ENCODE results near the gene CALHM4.

CALHM4 gene

GRCh38 chr6:116536216-116536621, 17.3 kb upstream of the CALHM4 start:
- Histone ChIP-seq H3K79me2 (ENCODE audit: insufficient read depth, low read length) (no peaks in the 10 kb centered on the region), H3K9ac (ENCODE audit: low read depth, low read length) (no peak overlapping the region), H3K27me3 (ENCODE audit: insufficient read depth, low read length, poor library complexity) (peaks cover 15% of the 10 kb centered on the region), H3K4me1 (ENCODE audit: insufficient read depth, low read length) (peaks cover 3% of the 10 kb centered on the region; the same call in 1 of the 2 replicates), H2AFZ (ENCODE audit: low read depth, low read length) (peak overlapping the region; percentile 50; the same call in 1 of the 2 replicates), H3K36me3 (ENCODE audit: insufficient read depth, low read length) (no peaks in the 10 kb centered on the region), H3K4me2 (ENCODE audit: insufficient read depth, low read length) (no peak overlapping the region), H4K20me1 (ENCODE audit: insufficient read depth, low read length) (no peaks in the 10 kb centered on the region), H3K4me3 (ENCODE audit: low read depth in 1 of 2, low read length in 2 of 2) (no peak overlapping the region), H3K9me3 (ENCODE audit: insufficient read depth, low read length, severe bottlenecking) (no peaks in the 10 kb centered on the region), H3K27ac (ENCODE audit: low read length) (no peak overlapping the region)
- DNase-seq, result peak; percentile 11
- TF ChIP-seq EZH2 (IDR thresholded peaks at IDR 0.05; ENCODE audit: borderline replicate concordance, low read depth, low read length, severe bottlenecking) (no peak), CTCF (IDR thresholded peaks at IDR 0.05; ENCODE audit: borderline replicate concordance, extremely low read depth, low read length, poor library complexity, severe bottlenecking) (peak; percentile 78)
- peak; percentile 72 for ATAC-seq (ENCODE audit: insufficient read depth, low read depth)

- no peaks in the 10 kb centered on the region for H4K20me1 ChIP-seq (ENCODE audit: insufficient read depth, low read length)
- no peak for DNase-seq
These were observed 11.1 kb upstream of the CALHM4 start for GRCh38 chr6:116542426-116542825.

GRCh38 chr6:116543149-116543548, 10.4 kb upstream of the CALHM4 start:
- no peak overlapping the region for H2AFZ ChIP-seq (ENCODE audit: low read depth, low read length)
- no peak overlapping the region for H3K4me2 ChIP-seq (ENCODE audit: insufficient read depth, low read length)
- H3K27me3 ChIP-seq (ENCODE audit: insufficient read depth, low read length, poor library complexity), result peaks cover 21% of the 10 kb centered on the region
- no peaks in the 10 kb centered on the region for H3K4me1 ChIP-seq (ENCODE audit: insufficient read depth, low read length)
- H3K79me2 ChIP-seq (ENCODE audit: insufficient read depth, low read length), result no peaks in the 10 kb centered on the region
- H3K36me3 ChIP-seq (ENCODE audit: insufficient read depth, low read length), result no peaks in the 10 kb centered on the region
- H4K20me1 ChIP-seq (ENCODE audit: insufficient read depth, low read length), result no peaks in the 10 kb centered on the region
- H3K9ac ChIP-seq (ENCODE audit: low read depth, low read length), result no peak overlapping the region
- H3K4me3 ChIP-seq (ENCODE audit: low read depth in 1 of 2, low read length in 2 of 2), result no peak overlapping the region
- H3K9me3 ChIP-seq (ENCODE audit: insufficient read depth, low read length, severe bottlenecking), result no peaks in the 10 kb centered on the region
- no peak for DNase-seq
- H3K27ac ChIP-seq (ENCODE audit: low read length), result no peak overlapping the region
- ATAC-seq (ENCODE audit: insufficient read depth, low read depth), result no peak
- TF ChIP-seq EZH2 (IDR thresholded peaks at IDR 0.05; ENCODE audit: borderline replicate concordance, low read depth, low read length, severe bottlenecking) (no peak), CTCF (IDR thresholded peaks at IDR 0.05; ENCODE audit: borderline replicate concordance, extremely low read depth, low read length, poor library complexity, severe bottlenecking) (no peak)

More at GRCh38 chr6:116542426-116542825, 11.1 kb upstream of the CALHM4 start:
- no peaks in the 10 kb centered on the region for H3K9me3 ChIP-seq (ENCODE audit: insufficient read depth, low read length, severe bottlenecking)
- H3K27me3 ChIP-seq (ENCODE audit: insufficient read depth, low read length, poor library complexity), result peaks cover 21% of the 10 kb centered on the region
- no peak overlapping the region for H3K4me2 ChIP-seq (ENCODE audit: insufficient read depth, low read length)
- H3K27ac ChIP-seq (ENCODE audit: low read length), result no peak overlapping the region
- no peak for ATAC-seq (ENCODE audit: insufficient read depth, low read depth)
- TF ChIP-seq CTCF (IDR thresholded peaks at IDR 0.05; ENCODE audit: borderline replicate concordance, extremely low read depth, low read length, poor library complexity, severe bottlenecking), result no peak
- no peak for TF ChIP-seq EZH2 (IDR thresholded peaks at IDR 0.05; ENCODE audit: borderline replicate concordance, low read depth, low read length, severe bottlenecking)
- H3K4me1 ChIP-seq (ENCODE audit: insufficient read depth, low read length), result no peaks in the 10 kb centered on the region
- H3K9ac ChIP-seq (ENCODE audit: low read depth, low read length), result no peak overlapping the region
- H3K79me2 ChIP-seq (ENCODE audit: insufficient read depth, low read length), result no peaks in the 10 kb centered on the region
- no peak overlapping the region for H2AFZ ChIP-seq (ENCODE audit: low read depth, low read length)
- no peak overlapping the region for H3K4me3 ChIP-seq (ENCODE audit: low read depth in 1 of 2, low read length in 2 of 2)
- H3K36me3 ChIP-seq (ENCODE audit: insufficient read depth, low read length), result no peaks in the 10 kb centered on the region

- H3K4me2 ChIP-seq (ENCODE audit: insufficient read depth, low read length), result no peak within 1 kb of the TSS
- H3K27me3 ChIP-seq (ENCODE audit: insufficient read depth, low read length, poor library complexity), result peaks cover 14% of the 10 kb centered on the region
- no peak within 1 kb of the TSS for H3K4me3 ChIP-seq (ENCODE audit: low read depth in 1 of 2, low read length in 2 of 2)
- H3K4me1 ChIP-seq (ENCODE audit: insufficient read depth, low read length), result no peaks in the 10 kb centered on the region
- H3K79me2 ChIP-seq (ENCODE audit: insufficient read depth, low read length), result no peaks in the 10 kb centered on the region
- ATAC-seq (ENCODE audit: insufficient read depth, low read depth) (no peak), DNase-seq (no peak)
- no peaks in the 10 kb centered on the region for H3K36me3 ChIP-seq (ENCODE audit: insufficient read depth, low read length)
- H2AFZ ChIP-seq (ENCODE audit: low read depth, low read length), result no peak within 1 kb of the TSS
- no peak within 1 kb of the TSS for H3K9ac ChIP-seq (ENCODE audit: low read depth, low read length)
- TF ChIP-seq CTCF (IDR thresholded peaks at IDR 0.05; ENCODE audit: borderline replicate concordance, extremely low read depth, low read length, poor library complexity, severe bottlenecking) (no peak), EZH2 (IDR thresholded peaks at IDR 0.05; ENCODE audit: borderline replicate concordance, low read depth, low read length, severe bottlenecking) (no peak)
- H3K9me3 ChIP-seq (ENCODE audit: insufficient read depth, low read length, severe bottlenecking), result no peaks in the 10 kb centered on the region
- H3K27ac ChIP-seq (ENCODE audit: low read length), result no peak within 1 kb of the TSS
- no peaks in the 10 kb centered on the region for H4K20me1 ChIP-seq (ENCODE audit: insufficient read depth, low read length)
These were observed 7.9 kb upstream of the CALHM4 start, which contains the start of gene TRAPPC3L for GRCh38 chr6:116545651-116546050. TRAPPC3L (minus strand) TSS chr6:116545684; CDS start chr6:116545514, 170 bp downstream.

Data from DND-41 (cell line).